ENCODE data around the gene SLC17A3.

- TF ChIP-seq, protein P1, sequence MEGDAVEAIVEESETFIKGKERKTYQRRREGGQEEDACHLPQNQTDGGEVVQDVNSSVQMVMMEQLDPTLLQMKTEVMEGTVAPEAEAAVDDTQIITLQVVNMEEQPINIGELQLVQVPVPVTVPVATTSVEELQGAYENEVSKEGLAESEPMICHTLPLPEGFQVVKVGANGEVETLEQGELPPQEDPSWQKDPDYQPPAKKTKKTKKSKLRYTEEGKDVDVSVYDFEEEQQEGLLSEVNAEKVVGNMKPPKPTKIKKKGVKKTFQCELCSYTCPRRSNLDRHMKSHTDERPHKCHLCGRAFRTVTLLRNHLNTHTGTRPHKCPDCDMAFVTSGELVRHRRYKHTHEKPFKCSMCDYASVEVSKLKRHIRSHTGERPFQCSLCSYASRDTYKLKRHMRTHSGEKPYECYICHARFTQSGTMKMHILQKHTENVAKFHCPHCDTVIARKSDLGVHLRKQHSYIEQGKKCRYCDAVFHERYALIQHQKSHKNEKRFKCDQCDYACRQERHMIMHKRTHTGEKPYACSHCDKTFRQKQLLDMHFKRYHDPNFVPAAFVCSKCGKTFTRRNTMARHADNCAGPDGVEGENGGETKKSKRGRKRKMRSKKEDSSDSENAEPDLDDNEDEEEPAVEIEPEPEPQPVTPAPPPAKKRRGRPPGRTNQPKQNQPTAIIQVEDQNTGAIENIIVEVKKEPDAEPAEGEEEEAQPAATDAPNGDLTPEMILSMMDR (IDR thresholded peaks at IDR 0.05; ENCODE audit: insufficient read depth, low read length, poor library complexity, severe bottlenecking): no peak
- TF ChIP-seq EZH2phosphoT487 (conservative IDR thresholded peaks at IDR 0.05; ENCODE audit: low read length): no peak
Observed at GRCh38 chr6:25844518-25844917, 29.5 kb downstream of the SLC17A3 start.

Data from SU-DHL-6 (cell line).